ENCODE results near the gene CHCHD1.
"Not testable (repeated sequence)": the region's sequence is repeated elsewhere in the genome, so short reads cannot be mapped to it uniquely, and the experiment has no call there.

Gene CHCHD1

GRCh38 chr10:73814276-73814895 is 32.5 kb downstream of the CHCHD1 start:
- no peak for DNase-seq

GRCh38 chr10:73814896-73815718 is 33.3 kb downstream of the CHCHD1 start:
- no peak for DNase-seq

GRCh38 chr10:73815719-73816030 is 33.8 kb downstream of the CHCHD1 start:
- DNase-seq: no peak

GRCh38 chr10:73816917-73817729 is 35.3 kb downstream of the CHCHD1 start:
- no peak for DNase-seq

GRCh38 chr10:73817826-73818225 is 36.0 kb downstream of the CHCHD1 start:
- no peak for DNase-seq

GRCh38 chr10:73818402-73818801 is 36.6 kb downstream of the CHCHD1 start:
- DNase-seq: no peak

- DNase-seq: no peak
Observed at GRCh38 chr10:73819081-73819480, 37.2 kb downstream of the CHCHD1 start.

- DNase-seq: no peak
Observed at GRCh38 chr10:73819513-73820093, 37.8 kb downstream of the CHCHD1 start.

- DNase-seq: no peak
Observed at GRCh38 chr10:73823391-73823790, 41.5 kb downstream of the CHCHD1 start.

- no peak for DNase-seq
Observed at GRCh38 chr10:73824146-73824725, 42.4 kb downstream of the CHCHD1 start.

GRCh38 chr10:73827346-73828089 is 45.7 kb downstream of the CHCHD1 start:
- no peak for DNase-seq

GRCh38 chr10:73828161-73828560 is 46.3 kb downstream of the CHCHD1 start:
- no peak for DNase-seq

GRCh38 chr10:73829090-73829489 is 47.2 kb downstream of the CHCHD1 start:
- DNase-seq: not testable (repeated sequence)
